Measurements from ENCODE around the gene SCRN3.

The SCRN3 gene

DNA sequence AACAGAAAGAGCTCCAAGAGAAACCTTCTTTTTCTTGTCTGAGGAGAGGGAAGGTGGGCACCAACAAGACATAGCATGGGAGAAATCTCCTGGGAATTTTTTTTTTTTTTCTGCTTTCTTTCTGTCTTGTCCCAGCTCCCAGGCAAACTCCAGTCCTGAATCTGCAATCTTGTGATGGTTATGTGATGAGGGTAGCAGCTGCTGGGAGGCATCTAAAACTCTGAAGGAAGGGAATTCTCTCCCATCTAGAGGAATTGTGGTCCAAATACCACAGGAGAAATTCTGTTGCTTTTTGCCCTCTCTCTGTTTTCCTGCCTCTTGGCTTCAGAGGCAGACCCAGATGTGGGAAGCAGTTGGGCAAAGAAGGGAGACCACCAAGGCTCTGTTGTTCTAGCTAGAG lies 16.7 kb downstream of the SCRN3 start:
- DNase-seq (ENCODE audit: low read depth, low spot score) = no peak
- H3K4me1 ChIP-seq (ENCODE audit: insufficient read depth, insufficient read length) = no peaks in the 10 kb centered on the region
- H3K36me3 ChIP-seq (ENCODE audit: insufficient read depth, insufficient read length, low read length) = no peaks in the 10 kb centered on the region
- H3K27me3 ChIP-seq (ENCODE audit: insufficient read depth, insufficient read length) = no peaks in the 10 kb centered on the region
- TF ChIP-seq ZNF274 (IDR thresholded peaks at IDR 0.05; ENCODE audit: low read depth, low read length) (no peak), SUZ12 (IDR thresholded peaks at IDR 0.05; ENCODE audit: extremely low read depth, insufficient read depth, insufficient read length) (no peak), YY1 (IDR thresholded peaks at IDR 0.05; ENCODE audit: insufficient read depth, insufficient read length) (no peak)
- H3K9me3 ChIP-seq (ENCODE audit: insufficient read depth, low read length) = no peaks in the 10 kb centered on the region
- no peak overlapping the region for H3K9ac ChIP-seq (ENCODE audit: insufficient read length, low read depth)
- H3K4me3 ChIP-seq (ENCODE audit: insufficient read length, low read depth) = no peak overlapping the region

DNA sequence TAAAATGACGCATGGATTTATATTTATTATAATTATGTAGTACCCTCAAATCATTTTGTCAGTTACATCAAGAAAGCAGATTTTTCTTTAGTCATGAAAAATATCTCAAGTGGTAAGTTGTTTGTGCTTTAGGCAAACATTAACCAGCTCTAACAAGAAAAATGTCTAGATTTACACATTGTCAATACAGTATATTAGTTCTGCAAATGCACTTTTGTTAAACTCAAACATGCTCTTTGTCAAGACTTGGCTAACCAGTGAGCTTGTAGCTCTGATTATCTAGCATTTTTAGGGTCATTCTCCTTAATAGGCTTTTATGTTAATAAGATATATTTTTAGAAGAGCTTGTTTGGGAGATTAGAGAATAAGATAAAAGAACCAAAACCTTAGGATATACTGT lies 32.7 kb downstream of the SCRN3 start:
- Histone ChIP-seq H3K27me3 (ENCODE audit: insufficient read depth, insufficient read length) (no peaks in the 10 kb centered on the region), H3K4me3 (ENCODE audit: insufficient read length, low read depth) (no peak overlapping the region), H3K4me1 (ENCODE audit: insufficient read depth, insufficient read length) (no peaks in the 10 kb centered on the region), H3K9me3 (ENCODE audit: insufficient read depth, low read length) (no peaks in the 10 kb centered on the region), H3K36me3 (ENCODE audit: insufficient read depth, insufficient read length, low read length) (peaks cover 21% of the 10 kb centered on the region), H3K9ac (ENCODE audit: insufficient read length, low read depth) (no peak overlapping the region)
- DNase-seq (ENCODE audit: low read depth, low spot score) = no peak
- TF ChIP-seq ZNF274 (IDR thresholded peaks at IDR 0.05; ENCODE audit: low read depth, low read length) (no peak), YY1 (IDR thresholded peaks at IDR 0.05; ENCODE audit: insufficient read depth, insufficient read length) (no peak), SUZ12 (IDR thresholded peaks at IDR 0.05; ENCODE audit: extremely low read depth, insufficient read depth, insufficient read length) (no peak)

DNA sequence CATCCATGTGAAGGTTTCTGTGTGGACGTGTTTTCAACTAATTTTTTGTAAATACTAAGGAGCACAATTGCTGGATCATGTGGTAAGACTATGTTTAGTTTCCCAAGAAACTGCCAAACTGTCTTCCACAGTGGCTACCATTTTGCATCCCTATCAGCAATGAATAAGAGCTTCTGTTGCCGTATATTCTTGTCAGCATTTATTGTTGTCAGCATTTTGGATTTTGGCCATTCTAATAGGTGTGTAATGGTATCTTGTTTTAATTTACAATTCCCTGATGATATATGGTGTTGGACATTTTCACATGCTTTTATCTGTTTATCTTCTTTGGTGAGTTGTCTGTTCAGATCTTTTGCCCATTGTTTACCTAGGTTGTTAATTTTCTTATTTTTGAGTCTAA lies 34.5 kb downstream of the SCRN3 start:
- Histone ChIP-seq H3K9me3 (ENCODE audit: insufficient read depth, low read length) (no peaks in the 10 kb centered on the region), H3K27me3 (ENCODE audit: insufficient read depth, insufficient read length) (no peaks in the 10 kb centered on the region), H3K36me3 (ENCODE audit: insufficient read depth, insufficient read length, low read length) (peaks cover 7% of the 10 kb centered on the region), H3K4me3 (ENCODE audit: insufficient read length, low read depth) (no peak overlapping the region), H3K4me1 (ENCODE audit: insufficient read depth, insufficient read length) (no peaks in the 10 kb centered on the region), H3K9ac (ENCODE audit: insufficient read length, low read depth) (no peak overlapping the region)
- no peak for DNase-seq (ENCODE audit: low read depth, low spot score)
- TF ChIP-seq SUZ12 (IDR thresholded peaks at IDR 0.05; ENCODE audit: extremely low read depth, insufficient read depth, insufficient read length) = no peak
- no peak for TF ChIP-seq ZNF274 (IDR thresholded peaks at IDR 0.05; ENCODE audit: low read depth, low read length)
- no peak for TF ChIP-seq YY1 (IDR thresholded peaks at IDR 0.05; ENCODE audit: insufficient read depth, insufficient read length)

DNA sequence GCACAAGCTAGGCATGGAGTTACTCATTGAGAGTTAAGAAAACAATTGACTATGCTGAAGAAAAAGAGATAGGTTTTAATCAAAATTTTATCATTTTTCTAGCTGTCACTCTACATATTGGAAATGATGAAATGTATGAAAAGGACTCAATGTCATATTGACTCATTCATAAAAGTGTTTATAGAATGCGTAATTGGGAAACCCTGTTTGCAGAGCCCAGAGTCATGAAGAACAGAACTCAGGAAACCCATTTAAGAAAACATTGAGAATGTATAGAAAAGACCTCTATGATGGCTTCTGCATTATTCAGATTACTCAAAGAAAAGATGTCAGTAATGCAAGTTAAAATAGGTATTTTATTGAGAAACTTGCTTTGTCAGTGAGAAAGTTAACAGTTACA lies 36.4 kb downstream of the SCRN3 start:
- Histone ChIP-seq H3K36me3 (ENCODE audit: insufficient read depth, insufficient read length, low read length) (peaks cover 9% of the 10 kb centered on the region), H3K4me3 (ENCODE audit: insufficient read length, low read depth) (no peak overlapping the region), H3K9me3 (ENCODE audit: insufficient read depth, low read length) (no peaks in the 10 kb centered on the region)

DNA sequence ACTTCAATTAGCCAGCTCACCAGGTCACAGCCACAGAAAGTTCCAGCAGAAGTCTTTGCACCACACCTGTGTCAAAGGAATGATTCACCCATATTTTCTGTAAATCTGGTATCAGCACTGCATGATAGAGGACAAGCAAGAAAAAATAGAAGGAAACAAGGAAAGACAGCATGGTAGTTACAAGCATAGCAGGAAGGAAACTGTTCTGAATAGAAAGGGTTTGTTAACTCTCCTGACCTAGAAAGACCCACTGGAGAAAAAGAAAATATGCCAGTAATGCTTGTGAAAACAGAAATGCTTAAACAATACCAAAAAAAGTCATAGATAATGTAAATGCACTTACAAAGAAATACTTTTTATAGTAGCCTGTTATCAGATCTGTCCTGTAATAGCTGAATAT lies 40.8 kb downstream of the SCRN3 start:
- Histone ChIP-seq H3K27me3 (ENCODE audit: insufficient read depth, insufficient read length) (no peaks in the 10 kb centered on the region), H3K36me3 (ENCODE audit: insufficient read depth, insufficient read length, low read length) (peaks cover 5% of the 10 kb centered on the region), H3K4me1 (ENCODE audit: insufficient read depth, insufficient read length) (no peaks in the 10 kb centered on the region), H3K9ac (ENCODE audit: insufficient read length, low read depth) (no peak overlapping the region), H3K9me3 (ENCODE audit: insufficient read depth, low read length) (no peaks in the 10 kb centered on the region), H3K4me3 (ENCODE audit: insufficient read length, low read depth) (no peak overlapping the region)
- DNase-seq (ENCODE audit: low read depth, low spot score) = no peak
- TF ChIP-seq YY1 (IDR thresholded peaks at IDR 0.05; ENCODE audit: insufficient read depth, insufficient read length) (no peak), SUZ12 (IDR thresholded peaks at IDR 0.05; ENCODE audit: extremely low read depth, insufficient read depth, insufficient read length) (no peak), ZNF274 (IDR thresholded peaks at IDR 0.05; ENCODE audit: low read depth, low read length) (no peak)

More for the DNA sequence above, 36.4 kb downstream of the SCRN3 start:
- TF ChIP-seq ZNF274 (IDR thresholded peaks at IDR 0.05; ENCODE audit: low read depth, low read length) (no peak), YY1 (IDR thresholded peaks at IDR 0.05; ENCODE audit: insufficient read depth, insufficient read length) (no peak), SUZ12 (IDR thresholded peaks at IDR 0.05; ENCODE audit: extremely low read depth, insufficient read depth, insufficient read length) (no peak)
- no peak for DNase-seq (ENCODE audit: low read depth, low spot score)
- Histone ChIP-seq H3K4me1 (ENCODE audit: insufficient read depth, insufficient read length) (no peaks in the 10 kb centered on the region), H3K9ac (ENCODE audit: insufficient read length, low read depth) (no peak overlapping the region), H3K27me3 (ENCODE audit: insufficient read depth, insufficient read length) (no peaks in the 10 kb centered on the region)

DNA sequence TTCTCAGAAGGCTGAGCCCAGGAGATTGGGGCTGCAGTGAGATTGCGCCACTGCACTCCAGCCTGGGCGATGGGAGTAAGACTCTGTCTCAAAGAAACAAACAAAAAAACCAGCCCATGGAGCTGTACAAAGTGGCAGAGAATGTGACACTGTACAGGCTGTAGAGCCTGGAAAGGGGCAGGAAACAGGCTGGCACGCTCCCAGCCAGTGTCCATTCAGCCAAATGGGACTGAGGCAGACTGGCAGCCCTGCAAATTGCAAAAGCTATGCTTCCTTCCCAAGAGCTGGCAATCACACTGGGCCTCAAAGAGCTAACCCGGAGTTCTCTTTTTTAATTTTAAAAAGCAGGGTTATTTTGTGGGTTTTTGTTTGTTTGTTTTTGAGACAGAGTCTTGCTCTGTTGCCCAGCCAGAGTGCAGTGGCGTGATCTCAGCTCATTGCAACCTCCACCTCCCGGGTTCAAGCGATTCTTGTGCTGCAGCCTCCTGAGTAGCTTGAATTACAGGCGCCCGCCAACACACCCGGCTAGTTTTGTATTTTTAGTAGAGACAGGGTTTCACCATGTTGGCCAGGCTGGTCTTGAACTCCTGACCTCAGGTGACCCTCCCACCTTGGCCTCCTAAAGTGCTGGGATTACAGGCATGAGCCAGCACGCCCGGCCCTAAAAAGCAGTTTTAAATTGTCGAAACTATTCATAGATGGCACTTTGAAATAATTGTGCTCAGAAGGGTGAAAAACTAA lies 42.8 kb downstream of the SCRN3 start:
- no peak overlapping the region for H3K4me3 ChIP-seq (ENCODE audit: insufficient read length, low read depth)
- H3K36me3 ChIP-seq (ENCODE audit: insufficient read depth, insufficient read length, low read length) = peaks cover 5% of the 10 kb centered on the region
- TF ChIP-seq YY1 (IDR thresholded peaks at IDR 0.05; ENCODE audit: insufficient read depth, insufficient read length) (no peak), SUZ12 (IDR thresholded peaks at IDR 0.05; ENCODE audit: extremely low read depth, insufficient read depth, insufficient read length) (no peak), ZNF274 (IDR thresholded peaks at IDR 0.05; ENCODE audit: low read depth, low read length) (no peak)
- no peaks in the 10 kb centered on the region for H3K9me3 ChIP-seq (ENCODE audit: insufficient read depth, low read length)
- H3K27me3 ChIP-seq (ENCODE audit: insufficient read depth, insufficient read length) = no peaks in the 10 kb centered on the region
- H3K4me1 ChIP-seq (ENCODE audit: insufficient read depth, insufficient read length) = peaks cover 3% of the 10 kb centered on the region
- no peak for DNase-seq (ENCODE audit: low read depth, low spot score)
- H3K9ac ChIP-seq (ENCODE audit: insufficient read length, low read depth) = no peak overlapping the region

DNA sequence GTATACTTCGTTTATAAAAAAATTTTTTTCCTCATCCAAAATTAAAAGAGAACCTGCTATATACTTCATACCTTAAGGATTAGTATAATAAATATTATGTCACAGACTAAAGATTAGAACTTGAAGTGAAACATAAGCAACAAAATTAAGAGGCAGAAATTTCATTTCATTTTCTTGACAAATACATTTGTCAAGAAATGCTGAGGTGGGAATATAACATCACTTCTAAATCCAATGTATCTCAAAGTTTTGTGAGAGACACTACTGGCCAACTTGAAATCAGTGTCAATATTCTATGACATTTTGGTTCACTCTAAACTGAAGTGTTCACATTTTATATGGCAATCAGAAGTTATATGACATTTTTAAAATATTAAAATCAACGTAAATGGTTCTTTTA lies 43.8 kb downstream of the SCRN3 start:
- Histone ChIP-seq H3K4me3 (ENCODE audit: insufficient read length, low read depth) (no peak overlapping the region), H3K36me3 (ENCODE audit: insufficient read depth, insufficient read length, low read length) (peaks cover 5% of the 10 kb centered on the region), H3K4me1 (ENCODE audit: insufficient read depth, insufficient read length) (peaks cover 3% of the 10 kb centered on the region), H3K9me3 (ENCODE audit: insufficient read depth, low read length) (no peaks in the 10 kb centered on the region), H3K9ac (ENCODE audit: insufficient read length, low read depth) (no peak overlapping the region), H3K27me3 (ENCODE audit: insufficient read depth, insufficient read length) (no peaks in the 10 kb centered on the region)
- no peak for DNase-seq (ENCODE audit: low read depth, low spot score)
- TF ChIP-seq SUZ12 (IDR thresholded peaks at IDR 0.05; ENCODE audit: extremely low read depth, insufficient read depth, insufficient read length) (no peak), ZNF274 (IDR thresholded peaks at IDR 0.05; ENCODE audit: low read depth, low read length) (no peak), YY1 (IDR thresholded peaks at IDR 0.05; ENCODE audit: insufficient read depth, insufficient read length) (no peak)

All from NT2/D1 (cell line).